Neural cell (in vitro differentiated cells): ENCODE measurements around the gene ZNF385C. TPM values are rescaled to one million over a fixed set of nuclear protein-coding genes. Genes with fewer than 3 reads are reported as not detected.

ENCODE experiments used
- H2AFZ ChIP-seq: fragments of 200-600, 300-800 bp; sonication (generic), shearing (Covaris generic); 2 replicates; pipeline ENCODE4 v1.6.0; 2014; ENCODE audit warnings: low read depth, mild to moderate bottlenecking, antibody characterized with exemption, low read length, moderate library complexity
- H3F3A ChIP-seq: fragments of 200-600 bp; shearing (Covaris generic); 2 replicates; pipeline ENCODE4 v1.6.1; 2016; ENCODE audit warnings: mild to moderate bottlenecking, moderate library complexity, mixed read lengths, antibody characterized with exemption, low read length; ENCODE audit not compliant: insufficient read depth, poor library complexity, severe bottlenecking
- H3K27ac ChIP-seq: fragments of 200-600, 300-800 bp; sonication (generic), shearing (Covaris generic); 2 replicates; pipeline ENCODE4 v1.5.1; 2014; ENCODE audit warnings: mild to moderate bottlenecking, low read length, moderate library complexity
- H3K27me3 ChIP-seq: fragments of 300-800, 200-600 bp; sonication (generic), shearing (Covaris generic); 2 replicates; pipeline ENCODE4 v1.6.0; 2014; ENCODE audit warnings: mild to moderate bottlenecking, low read depth, low read length, moderate library complexity; ENCODE audit not compliant: insufficient read depth
- H3K36me3 ChIP-seq: fragments of 300-800, 200-600 bp; sonication (generic), shearing (Covaris generic); 2 replicates; pipeline ENCODE4 v1.5.1; 2014; ENCODE audit warnings: mild to moderate bottlenecking, antibody characterized with exemption, low read length, moderate library complexity; ENCODE audit not compliant: insufficient read depth
- H3K4me2 ChIP-seq: fragments of 300-800, 200-600 bp; sonication (generic), shearing (Covaris generic); 2 replicates; pipeline ENCODE4 v1.6.0; 2014; ENCODE audit warnings: mild to moderate bottlenecking, low read length
- H3K4me3 ChIP-seq: fragments of 300-800, 200-600 bp; sonication (generic), shearing (Covaris generic); 2 replicates; pipeline ENCODE4 v1.5.1; 2014; ENCODE audit warnings: mild to moderate bottlenecking, low read length, moderate library complexity
- H3K79me2 ChIP-seq: fragments of 200-600 bp; shearing (Covaris generic); replicated peaks from 2 replicates; pipeline ENCODE4 v1.6.0; 2014; ENCODE audit warnings: mild to moderate bottlenecking, low read length, moderate library complexity; ENCODE audit not compliant: insufficient read depth
- H3K9ac ChIP-seq: fragments of 300-800, 200-600 bp; sonication (generic), shearing (Covaris generic); 2 replicates; pipeline ENCODE4 v1.6.1; 2016; ENCODE audit warnings: mild to moderate bottlenecking, low read length, mixed read lengths
- H3K9me2 ChIP-seq: fragments of 200-600 bp; shearing (Covaris generic); 2 replicates; pipeline ENCODE4 v1.6.1; 2016; ENCODE audit warnings: mild to moderate bottlenecking, low read length, mixed read lengths; ENCODE audit not compliant: insufficient read depth
- H3K9me3 ChIP-seq: fragments of 200-600, 300-800 bp; sonication (generic), shearing (Covaris generic); 2 replicates; pipeline ENCODE4 v1.6.1; 2016; ENCODE audit warnings: mild to moderate bottlenecking, mixed run types, low read length, moderate library complexity, mixed read lengths
- H4K20me1 ChIP-seq: fragments of 200-600 bp; shearing (Covaris generic); 2 replicates; pipeline ENCODE4 v1.6.1; 2016; ENCODE audit warnings: mild to moderate bottlenecking, mixed run types; ENCODE audit not compliant: insufficient read depth
- EP300 ChIP-seq: fragments of 450-650 bp; conservative IDR thresholded peaks from 2 replicates; pipeline ENCODE4 v1.6.1; 2014; ENCODE audit warnings: antibody characterized with exemption, mild to moderate bottlenecking, moderate library complexity; ENCODE audit not compliant: poor library complexity, severe bottlenecking
- EZH2 ChIP-seq: fragments of 200-600, 300-800 bp; shearing (Covaris generic), sonication (generic); IDR thresholded peaks from 2 replicates; pipeline ENCODE4 v1.6.1; 2014; ENCODE audit warnings: antibody characterized with exemption, low read length, borderline replicate concordance, mild to moderate bottlenecking; ENCODE audit not compliant: insufficient read depth, poor library complexity, severe bottlenecking
- MXI1 ChIP-seq: fragments of 450-650 bp; conservative IDR thresholded peaks from 2 replicates; pipeline ENCODE4 v1.6.1; 2014; ENCODE audit warnings: antibody characterized with exemption, mild to moderate bottlenecking; ENCODE audit not compliant: poor library complexity, severe bottlenecking
- POLR2AphosphoS5 ChIP-seq: IDR thresholded peaks from 2 replicates; pipeline ENCODE4 v1.6.1; 2012
- RAD21 ChIP-seq: fragments of 450-650 bp; conservative IDR thresholded peaks from 2 replicates; pipeline ENCODE4 v1.6.1; 2014; ENCODE audit warnings: antibody characterized with exemption, mild to moderate bottlenecking, moderate library complexity
- SMC3 ChIP-seq: fragments of 450-650 bp; conservative IDR thresholded peaks from 2 replicates; pipeline ENCODE4 v1.6.1; 2014; ENCODE audit warnings: antibody characterized with exemption, mild to moderate bottlenecking, moderate library complexity; ENCODE audit not compliant: poor library complexity
- TAF1 ChIP-seq: IDR thresholded peaks from 2 replicates; pipeline ENCODE4 v1.6.1; 2012; ENCODE audit warnings: low read depth
- polyA plus RNA-seq: library from polyadenylated mRNA; depleted of rRNA; stranded (reverse); fragments of >200 nt; gene quantifications from 2 replicates; pipeline ENCODE4 v1.2.3, GENCODE V29; 2014
- TF ChIP-seq, protein P1 (sequence below): fragments of 450-650 bp; IDR thresholded peaks from 2 replicates; pipeline ENCODE4 v1.5.1; 2014; ENCODE audit warnings: antibody characterized with exemption, mild to moderate bottlenecking, moderate library complexity; ENCODE audit not compliant: poor library complexity, severe bottlenecking
- TF ChIP-seq, protein P2 (sequence below): IDR thresholded peaks from 2 replicates; pipeline ENCODE4 v1.6.1; 2012; ENCODE audit warnings: borderline replicate concordance

The ZNF385C gene
- polyA plus RNA-seq, 1 donor from 2014 or later: 0.69 TPM

DNA sequence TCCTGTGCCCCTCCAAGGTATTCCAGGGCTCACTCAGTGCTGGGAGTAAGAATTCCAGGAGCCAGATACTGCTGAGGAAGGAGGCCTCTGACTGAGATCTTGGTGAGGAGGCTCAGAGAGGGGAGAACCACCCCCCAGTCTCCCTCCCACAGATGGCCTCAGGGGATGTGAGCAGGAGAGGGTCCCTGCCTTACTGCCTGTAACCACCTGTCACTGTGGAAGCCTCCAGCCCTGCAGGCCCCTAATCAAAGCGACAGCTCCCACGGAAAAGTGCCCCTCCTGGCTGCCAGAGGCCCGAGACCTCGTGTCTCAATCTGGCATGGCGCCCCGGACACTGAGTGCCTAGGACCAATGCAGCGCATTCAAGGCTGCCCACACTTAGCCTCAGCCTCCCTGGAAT lies 40.2 kb downstream of the ZNF385C start:
- Histone ChIP-seq H3K9me3 (no peaks in the 10 kb centered on the region), H3K27ac (no peak overlapping the region), H4K20me1 (no peaks in the 10 kb centered on the region), H3K9ac (no peak overlapping the region), H3K4me2 (no peak overlapping the region), H3K79me2 (no peaks in the 10 kb centered on the region), H3F3A (no peaks in the 10 kb centered on the region), H3K4me3 (no peak overlapping the region), H2AFZ (no peak overlapping the region), H3K36me3 (no peaks in the 10 kb centered on the region), H3K27me3 (peaks cover 4% of the 10 kb centered on the region), H3K9me2 (no peaks in the 10 kb centered on the region)
- no peak for TF ChIP-seq MXI1
- TF ChIP-seq, protein P1, sequence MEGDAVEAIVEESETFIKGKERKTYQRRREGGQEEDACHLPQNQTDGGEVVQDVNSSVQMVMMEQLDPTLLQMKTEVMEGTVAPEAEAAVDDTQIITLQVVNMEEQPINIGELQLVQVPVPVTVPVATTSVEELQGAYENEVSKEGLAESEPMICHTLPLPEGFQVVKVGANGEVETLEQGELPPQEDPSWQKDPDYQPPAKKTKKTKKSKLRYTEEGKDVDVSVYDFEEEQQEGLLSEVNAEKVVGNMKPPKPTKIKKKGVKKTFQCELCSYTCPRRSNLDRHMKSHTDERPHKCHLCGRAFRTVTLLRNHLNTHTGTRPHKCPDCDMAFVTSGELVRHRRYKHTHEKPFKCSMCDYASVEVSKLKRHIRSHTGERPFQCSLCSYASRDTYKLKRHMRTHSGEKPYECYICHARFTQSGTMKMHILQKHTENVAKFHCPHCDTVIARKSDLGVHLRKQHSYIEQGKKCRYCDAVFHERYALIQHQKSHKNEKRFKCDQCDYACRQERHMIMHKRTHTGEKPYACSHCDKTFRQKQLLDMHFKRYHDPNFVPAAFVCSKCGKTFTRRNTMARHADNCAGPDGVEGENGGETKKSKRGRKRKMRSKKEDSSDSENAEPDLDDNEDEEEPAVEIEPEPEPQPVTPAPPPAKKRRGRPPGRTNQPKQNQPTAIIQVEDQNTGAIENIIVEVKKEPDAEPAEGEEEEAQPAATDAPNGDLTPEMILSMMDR: no peak
- no peak for TF ChIP-seq TAF1
- TF ChIP-seq, protein P2, sequence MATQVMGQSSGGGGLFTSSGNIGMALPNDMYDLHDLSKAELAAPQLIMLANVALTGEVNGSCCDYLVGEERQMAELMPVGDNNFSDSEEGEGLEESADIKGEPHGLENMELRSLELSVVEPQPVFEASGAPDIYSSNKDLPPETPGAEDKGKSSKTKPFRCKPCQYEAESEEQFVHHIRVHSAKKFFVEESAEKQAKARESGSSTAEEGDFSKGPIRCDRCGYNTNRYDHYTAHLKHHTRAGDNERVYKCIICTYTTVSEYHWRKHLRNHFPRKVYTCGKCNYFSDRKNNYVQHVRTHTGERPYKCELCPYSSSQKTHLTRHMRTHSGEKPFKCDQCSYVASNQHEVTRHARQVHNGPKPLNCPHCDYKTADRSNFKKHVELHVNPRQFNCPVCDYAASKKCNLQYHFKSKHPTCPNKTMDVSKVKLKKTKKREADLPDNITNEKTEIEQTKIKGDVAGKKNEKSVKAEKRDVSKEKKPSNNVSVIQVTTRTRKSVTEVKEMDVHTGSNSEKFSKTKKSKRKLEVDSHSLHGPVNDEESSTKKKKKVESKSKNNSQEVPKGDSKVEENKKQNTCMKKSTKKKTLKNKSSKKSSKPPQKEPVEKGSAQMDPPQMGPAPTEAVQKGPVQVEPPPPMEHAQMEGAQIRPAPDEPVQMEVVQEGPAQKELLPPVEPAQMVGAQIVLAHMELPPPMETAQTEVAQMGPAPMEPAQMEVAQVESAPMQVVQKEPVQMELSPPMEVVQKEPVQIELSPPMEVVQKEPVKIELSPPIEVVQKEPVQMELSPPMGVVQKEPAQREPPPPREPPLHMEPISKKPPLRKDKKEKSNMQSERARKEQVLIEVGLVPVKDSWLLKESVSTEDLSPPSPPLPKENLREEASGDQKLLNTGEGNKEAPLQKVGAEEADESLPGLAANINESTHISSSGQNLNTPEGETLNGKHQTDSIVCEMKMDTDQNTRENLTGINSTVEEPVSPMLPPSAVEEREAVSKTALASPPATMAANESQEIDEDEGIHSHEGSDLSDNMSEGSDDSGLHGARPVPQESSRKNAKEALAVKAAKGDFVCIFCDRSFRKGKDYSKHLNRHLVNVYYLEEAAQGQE: no peak
- no peak for TF ChIP-seq EP300
- no peak for TF ChIP-seq EZH2
- TF ChIP-seq SMC3: no peak
- TF ChIP-seq POLR2AphosphoS5: no peak
- no peak for TF ChIP-seq RAD21

DNA sequence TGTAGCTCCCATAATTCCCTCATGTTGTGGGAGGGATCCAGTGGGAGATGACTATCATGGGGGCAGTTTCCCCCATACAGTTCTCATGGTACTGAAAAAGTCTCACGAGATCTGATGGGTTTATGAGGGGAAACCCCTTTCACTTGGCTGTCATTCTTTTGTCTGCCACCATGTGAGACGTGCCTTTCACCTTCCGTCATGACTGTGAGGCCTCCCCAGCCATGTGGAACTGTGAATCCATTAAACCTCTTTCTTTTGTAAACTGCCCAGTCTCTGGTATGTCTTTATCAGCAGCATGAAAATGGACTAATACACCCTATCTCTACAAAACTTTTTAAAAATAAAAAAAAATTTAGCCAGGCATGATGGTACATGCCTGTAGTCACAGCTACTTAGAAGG lies 41.6 kb downstream of the ZNF385C start:
- no peak overlapping the region for H2AFZ ChIP-seq
- no peaks in the 10 kb centered on the region for H3K36me3 ChIP-seq
- H3K27me3 ChIP-seq: peaks cover 4% of the 10 kb centered on the region

More for the DNA sequence above, 41.6 kb downstream of the ZNF385C start:
- Histone ChIP-seq H3K27ac (no peak overlapping the region), H3K9me3 (no peaks in the 10 kb centered on the region), H3K9ac (no peak overlapping the region), H3K4me2 (no peak overlapping the region), H3F3A (no peaks in the 10 kb centered on the region), H3K9me2 (no peaks in the 10 kb centered on the region), H3K4me3 (no peak overlapping the region), H4K20me1 (no peaks in the 10 kb centered on the region), H3K79me2 (no peaks in the 10 kb centered on the region)
- TF ChIP-seq, protein P1: no peak
- TF ChIP-seq, protein P2: no peak
- no peak for TF ChIP-seq SMC3
- TF ChIP-seq EZH2: no peak
- no peak for TF ChIP-seq TAF1
- no peak for TF ChIP-seq MXI1
- TF ChIP-seq EP300: no peak
